Immature natural killer cell (primary cell): ENCODE measurements around the gene RAPGEF5. TPM values are rescaled to one million over a fixed set of nuclear protein-coding genes. Genes with fewer than 3 reads are reported as not detected.

Experiments
- DNase-seq, 3 donors: peaks; one replicate each; pipeline ENCODE4 v3.0.0; 2022; ENCODE audit warnings: mixed read lengths in 1 of 3
- H3K27ac Mint-ChIP-seq, 6 donors: one replicate each; pipeline ENCODE4 v1.8.0; 2020; ENCODE audit warnings: mixed read lengths in 6 of 6, mild to moderate bottlenecking in 5 of 6, inconsistent platforms in 4 of 6, moderate library complexity in 3 of 6
- H3K27me3 Mint-ChIP-seq, 3 donors: one replicate each; pipeline ENCODE4 v1.8.0; 2020 to 2021; ENCODE audit warnings: low read depth in 3 of 3, mild to moderate bottlenecking in 3 of 3, mixed read lengths in 3 of 3, moderate library complexity in 3 of 3, inconsistent platforms in 1 of 3
- H3K36me3 Mint-ChIP-seq, 3 donors: one replicate each; pipeline ENCODE4 v1.8.0; 2020; ENCODE audit warnings: mixed read lengths in 3 of 3, inconsistent platforms in 2 of 3, mild to moderate bottlenecking in 2 of 3
- H3K4me1 Mint-ChIP-seq, 2 donors: one replicate each; pipeline ENCODE4 v1.8.0; 2020; ENCODE audit warnings: inconsistent platforms in 2 of 2, mild to moderate bottlenecking in 2 of 2, mixed read lengths in 2 of 2, moderate library complexity in 1 of 2
- H3K4me3 Mint-ChIP-seq, 5 donors: one replicate each; pipeline ENCODE4 v1.8.0; 2020; ENCODE audit warnings: mild to moderate bottlenecking in 5 of 5, mixed read lengths in 5 of 5, inconsistent platforms in 3 of 5, moderate library complexity in 3 of 5
- H3K9me3 Mint-ChIP-seq, 6 donors: one replicate each; pipeline ENCODE4 v1.8.0; 2020; ENCODE audit warnings: mild to moderate bottlenecking in 6 of 6, mixed read lengths in 6 of 6, inconsistent platforms in 4 of 6, moderate library complexity in 3 of 6
- polyA plus RNA-seq, 3 donors: library from polyadenylated mRNA; unstranded; fragments of 300-500 nt; fragmentation: Illumina TruSeq; gene quantifications; one replicate each; pipeline ENCODE4 v1.2.3, GENCODE V29; 2021

The RAPGEF5 gene
- polyA plus RNA-seq, 3 donors from 2014 or later, result 0.11 TPM; not detected in 2

GRCh38 chr7:22351329-22351692, 5.6 kb downstream of the RAPGEF5 start:
- DNase-seq, result no peak
- H3K4me3 Mint-ChIP-seq, result no peak overlapping the region
- H3K27ac Mint-ChIP-seq, result no peak overlapping the region
- H3K36me3 Mint-ChIP-seq, result peaks cover 4% of the 10 kb centered on the region in 3 donors
- peaks cover 2 to 17% (median 4%) of the 10 kb centered on the region in 3 donors for H3K27me3 Mint-ChIP-seq
- peaks cover 0 to 7% (median under 1%) of the 10 kb centered on the region in 6 donors for H3K9me3 Mint-ChIP-seq
- peaks cover 6% of the 10 kb centered on the region in 2 donors for H3K4me1 Mint-ChIP-seq

GRCh38 chr7:22350466-22351328, 6.3 kb downstream of the RAPGEF5 start:
- H3K27ac Mint-ChIP-seq, result no peak overlapping the region
- peaks cover 2% of the 10 kb centered on the region in 2 donors for H3K4me1 Mint-ChIP-seq
- peaks cover 4% of the 10 kb centered on the region in 3 donors for H3K36me3 Mint-ChIP-seq
- H3K4me3 Mint-ChIP-seq, result no peak overlapping the region
- H3K27me3 Mint-ChIP-seq, result peaks cover 0 to 22% (median 2%) of the 10 kb centered on the region in 3 donors
- DNase-seq, result no peak
- H3K9me3 Mint-ChIP-seq, result peaks cover 0 to 7% (median under 1%) of the 10 kb centered on the region in 6 donors

- no peak overlapping the region for H3K27ac Mint-ChIP-seq
- H3K4me3 Mint-ChIP-seq, result no peak overlapping the region
- H3K36me3 Mint-ChIP-seq, result peaks cover 0 to 4% (median 0%) of the 10 kb centered on the region in 3 donors
- peaks cover 0 to 5% (median 0%) of the 10 kb centered on the region in 6 donors for H3K9me3 Mint-ChIP-seq
- no peak for DNase-seq
- peaks cover 0 to 15% (median 2%) of the 10 kb centered on the region in 3 donors for H3K27me3 Mint-ChIP-seq
- no peaks in the 10 kb centered on the region for H3K4me1 Mint-ChIP-seq
Measured at GRCh38 chr7:22348379-22348778, 8.6 kb downstream of the RAPGEF5 start.

- Mint-ChIP-seq H3K27ac (no peak overlapping the region), H3K27me3 (peaks cover 0 to 6% (median 2%) of the 10 kb centered on the region in 3 donors), H3K36me3 (no peaks in the 10 kb centered on the region), H3K9me3 (no peaks in the 10 kb centered on the region), H3K4me1 (no peaks in the 10 kb centered on the region), H3K4me3 (no peak overlapping the region)
- no peak for DNase-seq
Measured at GRCh38 chr7:22346383-22347107, 10.4 kb downstream of the RAPGEF5 start.

- Mint-ChIP-seq H3K36me3 (no peaks in the 10 kb centered on the region), H3K27me3 (peaks cover 0 to 6% (median 3%) of the 10 kb centered on the region in 3 donors), H3K4me1 (no peaks in the 10 kb centered on the region), H3K4me3 (no peak overlapping the region), H3K27ac (no peak overlapping the region), H3K9me3 (peaks cover 0 to 2% (median 0%) of the 10 kb centered on the region in 6 donors)
- DNase-seq, result no peak
Measured at GRCh38 chr7:22344655-22345054, 12.3 kb downstream of the RAPGEF5 start.

- peaks cover 0 to 2% (median 0%) of the 10 kb centered on the region in 6 donors for H3K9me3 Mint-ChIP-seq
- H3K27ac Mint-ChIP-seq, result no peak overlapping the region
- peaks cover 0 to 6% (median 3%) of the 10 kb centered on the region in 3 donors for H3K27me3 Mint-ChIP-seq
- no peaks in the 10 kb centered on the region for H3K4me1 Mint-ChIP-seq
- no peaks in the 10 kb centered on the region for H3K36me3 Mint-ChIP-seq
- DNase-seq, result no peak
- no peak overlapping the region for H3K4me3 Mint-ChIP-seq
Measured at GRCh38 chr7:22343612-22344011, 13.3 kb downstream of the RAPGEF5 start.

- Mint-ChIP-seq H3K27ac (no peak overlapping the region), H3K4me3 (no peak overlapping the region), H3K4me1 (no peaks in the 10 kb centered on the region), H3K36me3 (no peaks in the 10 kb centered on the region), H3K27me3 (peaks cover 0 to 6% (median 3%) of the 10 kb centered on the region in 3 donors), H3K9me3 (peaks cover 0 to 2% (median 0%) of the 10 kb centered on the region in 6 donors)
- no peak for DNase-seq
Measured at GRCh38 chr7:22343071-22343470, 13.9 kb downstream of the RAPGEF5 start.

GRCh38 chr7:22339725-22340390, 17.1 kb downstream of the RAPGEF5 start:
- no peak overlapping the region for H3K4me3 Mint-ChIP-seq
- DNase-seq, result no peak
- peaks cover 0 to 3% (median 1%) of the 10 kb centered on the region in 3 donors for H3K27me3 Mint-ChIP-seq
- no peaks in the 10 kb centered on the region for H3K36me3 Mint-ChIP-seq
- peaks cover 0 to 3% (median 0%) of the 10 kb centered on the region in 6 donors for H3K9me3 Mint-ChIP-seq
- H3K27ac Mint-ChIP-seq, result no peak overlapping the region
- no peaks in the 10 kb centered on the region for H3K4me1 Mint-ChIP-seq

- no peaks in the 10 kb centered on the region for H3K4me1 Mint-ChIP-seq
- no peak overlapping the region for H3K4me3 Mint-ChIP-seq
Measured at GRCh38 chr7:22338877-22339276, 18.1 kb downstream of the RAPGEF5 start.

GRCh38 chr7:22338411-22338810, 18.5 kb downstream of the RAPGEF5 start:
- no peaks in the 10 kb centered on the region for H3K4me1 Mint-ChIP-seq
- no peak overlapping the region for H3K4me3 Mint-ChIP-seq
- no peaks in the 10 kb centered on the region for H3K36me3 Mint-ChIP-seq
- H3K27me3 Mint-ChIP-seq, result peaks cover 0 to 3% (median 1%) of the 10 kb centered on the region in 3 donors
- H3K9me3 Mint-ChIP-seq, result peaks cover 0 to 3% (median 0%) of the 10 kb centered on the region in 6 donors
- DNase-seq, result no peak
- no peak overlapping the region for H3K27ac Mint-ChIP-seq

More at GRCh38 chr7:22338877-22339276, 18.1 kb downstream of the RAPGEF5 start:
- no peaks in the 10 kb centered on the region for H3K36me3 Mint-ChIP-seq
- no peak for DNase-seq
- H3K27ac Mint-ChIP-seq, result no peak overlapping the region
- H3K27me3 Mint-ChIP-seq, result peaks cover 0 to 3% (median 1%) of the 10 kb centered on the region in 3 donors
- peaks cover 0 to 3% (median 0%) of the 10 kb centered on the region in 6 donors for H3K9me3 Mint-ChIP-seq

- peaks cover 0 to 2% (median 0%) of the 10 kb centered on the region in 6 donors for H3K9me3 Mint-ChIP-seq
- H3K27me3 Mint-ChIP-seq, result peaks cover 0 to 4% (median 0%) of the 10 kb centered on the region in 3 donors
- no peaks in the 10 kb centered on the region for H3K36me3 Mint-ChIP-seq
Measured at GRCh38 chr7:22333680-22334141, 23.2 kb downstream of the RAPGEF5 start.

GRCh38 chr7:22332461-22332870, 24.5 kb downstream of the RAPGEF5 start:
- Mint-ChIP-seq H3K4me3 (no peak overlapping the region), H3K36me3 (no peaks in the 10 kb centered on the region), H3K4me1 (no peaks in the 10 kb centered on the region), H3K9me3 (peaks cover 0 to 2% (median 0%) of the 10 kb centered on the region in 6 donors), H3K27me3 (peaks cover 0 to 8% (median 0%) of the 10 kb centered on the region in 3 donors), H3K27ac (no peak overlapping the region)
- no peak for DNase-seq

More at GRCh38 chr7:22333680-22334141, 23.2 kb downstream of the RAPGEF5 start:
- Mint-ChIP-seq H3K4me3 (no peak overlapping the region), H3K4me1 (no peaks in the 10 kb centered on the region), H3K27ac (no peak overlapping the region)
- DNase-seq, result no peak

- no peaks in the 10 kb centered on the region for H3K4me1 Mint-ChIP-seq
- peaks cover 0 to 8% (median 0%) of the 10 kb centered on the region in 3 donors for H3K27me3 Mint-ChIP-seq
- no peak for DNase-seq
- peaks cover 0 to 2% (median 0%) of the 10 kb centered on the region in 6 donors for H3K9me3 Mint-ChIP-seq
- H3K4me3 Mint-ChIP-seq, result no peak overlapping the region
- no peaks in the 10 kb centered on the region for H3K36me3 Mint-ChIP-seq
- no peak overlapping the region for H3K27ac Mint-ChIP-seq
Measured at GRCh38 chr7:22331704-22332103, 25.2 kb downstream of the RAPGEF5 start.
